GM12878 (cell line): ENCODE measurements around the gene ZNF324. TPM values are rescaled to one million over a fixed set of nuclear protein-coding genes. Genes with fewer than 3 reads are reported as not detected.

ENCODE experiments used
- ATAC-seq: fragments of 200-7000 bp; cut with Tn5 transposase; 3 replicates; pipeline ENCODE4 v1.9.1; 2020; ENCODE audit warnings: mild to moderate bottlenecking, moderate library complexity
- BruUV-seq: library from RNA; stranded (reverse); fragments of 400-500 nt; replicated peaks from 2 replicates; lab custom pipeline; 2021; lab: Mats Ljungman, UMichigan
- CTCF ChIA-PET: fragments of 300-600 bp; sonication (Branson Sonifier 250); formaldehyde crosslinking; extraction: SDS; loops from one replicate; lab custom pipeline; 2021; ENCODE audit warnings: inconsistent platforms; lab: Yijun Ruan, JAX
- POLR2A ChIA-PET: fragments of 350-600 bp; formaldehyde crosslinking; extraction: SDS; loops from one replicate; lab custom pipeline; 2021; ENCODE audit warnings: inconsistent platforms; lab: Charles Lee
- RAD21 ChIA-PET: fragments of 300-600 bp; sonication (Branson Sonifier 250); formaldehyde crosslinking; loops from one replicate; lab custom pipeline; 2023; ENCODE audit warnings: antibody characterized with exemption; ENCODE audit not compliant: unreplicated experiment; lab: Charles Lee
- SMC1A ChIA-PET: fragments of 300-600 bp; sonication (Branson Sonifier 250); formaldehyde crosslinking; loops from one replicate; lab custom pipeline; 2023; ENCODE audit not compliant: unreplicated experiment, uncharacterized antibody; lab: Charles Lee
- DNase-seq: peaks from one replicate; pipeline ENCODE4 v3.0.0-alpha.2; 2011; ENCODE audit warnings: low read depth, low spot score
- FAIRE-seq: peaks from 3 replicates; lab custom pipeline; 2011; peaks lifted over from hg19 to GRCh38; lab: Jason Lieb, UNC
- H2AFZ ChIP-seq: 2 replicates; pipeline ENCODE4 v1.6.0; 2011; ENCODE audit warnings: low read depth, low read length, control low read depth; ENCODE audit not compliant: control insufficient read depth
- H3K27ac ChIP-seq: 2 replicates; pipeline ENCODE4 v1.5.1; 2011; ENCODE audit warnings: control low read depth; ENCODE audit not compliant: control insufficient read depth, insufficient read depth
- H3K27me3 ChIP-seq, 2 experiments: replicated peaks in 1 of 2; 2 replicates each; pipeline versions ENCODE4 v1.6.0 to v1.6.1; 2011; ENCODE audit warnings: low read length in 1 of 2; ENCODE audit not compliant: control insufficient read depth in 2 of 2, insufficient read depth in 2 of 2
- H3K36me3 ChIP-seq, 2 experiments: 2 replicates each; pipeline ENCODE4 v1.5.1; 2011; ENCODE audit warnings: low read length in 1 of 2; ENCODE audit not compliant: control insufficient read depth in 2 of 2, insufficient read depth in 2 of 2
- H3K4me1 ChIP-seq: 2 replicates; pipeline ENCODE4 v1.6.1; 2011; ENCODE audit warnings: mild to moderate bottlenecking, low read length, moderate library complexity, mixed read lengths; ENCODE audit not compliant: control insufficient read depth, insufficient read depth
- H3K4me2 ChIP-seq: 2 replicates; pipeline ENCODE4 v1.6.0; 2011; ENCODE audit warnings: control low read depth; ENCODE audit not compliant: control insufficient read depth, insufficient read depth
- H3K4me3 ChIP-seq: fragments of 200-600 bp; sonication (generic); 2 replicates; pipeline ENCODE4 v1.5.1; 2016
- H3K79me2 ChIP-seq: 2 replicates; pipeline ENCODE4 v1.6.0; 2011; ENCODE audit warnings: low read length; ENCODE audit not compliant: control insufficient read depth, insufficient read depth
- H3K9ac ChIP-seq: 2 replicates; pipeline ENCODE4 v1.8.0; 2011; ENCODE audit warnings: low read length, control low read depth, mixed read lengths; ENCODE audit not compliant: control insufficient read depth, insufficient read depth
- H3K9me3 ChIP-seq: replicated peaks from 3 replicates; pipeline ENCODE4 v1.5.1; 2011; ENCODE audit warnings: mild to moderate bottlenecking, low read length; ENCODE audit not compliant: control insufficient read depth, insufficient read depth
- H4K20me1 ChIP-seq: 2 replicates; pipeline ENCODE4 v1.6.0; 2011; ENCODE audit not compliant: control insufficient read depth, insufficient read depth
- EP300 ChIP-seq, 2 experiments: fragments of 150-350 bp in 1 of 2; IDR thresholded peaks; 2 replicates each; pipeline ENCODE4 v1.6.1; 2011 to 2012; ENCODE audit warnings: low read depth in 2 of 2, low read length in 2 of 2, borderline replicate concordance in 1 of 2, improper control_type of control experiment in 1 of 2, inconsistent platforms in 1 of 2; ENCODE audit not compliant: control insufficient read depth in 1 of 2
- IRF3 ChIP-seq: fragments of 450-650 bp; IDR thresholded peaks from 2 replicates; pipeline ENCODE4 v1.6.1; 2014; ENCODE audit warnings: mild to moderate bottlenecking
- JUNB ChIP-seq: IDR thresholded peaks from 2 replicates; pipeline ENCODE4 v1.6.1; 2016; ENCODE audit warnings: antibody characterized with exemption, mild to moderate bottlenecking
- NRF1 ChIP-seq: conservative IDR thresholded peaks from 2 replicates; pipeline ENCODE4 v1.6.1; 2011; ENCODE audit warnings: mild to moderate bottlenecking, low read depth, low read length, improper control_type of control experiment
- POLR2AphosphoS5 ChIP-seq: IDR thresholded peaks from 2 replicates; pipeline ENCODE4 v1.6.1; 2011; ENCODE audit warnings: mild to moderate bottlenecking, low read length, inconsistent platforms
- RAD51 ChIP-seq: fragments of 450-650 bp; IDR thresholded peaks from 2 replicates; pipeline ENCODE4 v1.6.1; 2016; ENCODE audit warnings: moderate library complexity, mild to moderate bottlenecking, inconsistent platforms
- SUZ12 ChIP-seq: fragments of 200-600 bp; sonication (generic); IDR thresholded peaks from one replicate; pipeline ENCODE4 v1.6.1; 2018; ENCODE audit warnings: antibody characterized with exemption, mild to moderate bottlenecking; ENCODE audit not compliant: unreplicated experiment
- USF1 ChIP-seq: IDR thresholded peaks from 2 replicates; pipeline ENCODE4 v1.6.1; 2011; ENCODE audit warnings: borderline replicate concordance, low read depth, mild to moderate bottlenecking, moderate library complexity, mixed read lengths, low read length; ENCODE audit not compliant: insufficient read depth; ENCODE audit errors: extremely low read length
- WRNIP1 ChIP-seq: IDR thresholded peaks from 2 replicates; pipeline ENCODE4 v1.6.1; 2011; ENCODE audit warnings: low read depth, low read length, improper control_type of control experiment, borderline replicate concordance
- WGBS: methylation state at CpG from one replicate; pipeline ENCODE4 v1.1.6; 2016; ENCODE audit warnings: low lambda C conversion rate; ENCODE audit not compliant: insufficient replicate concordance, insufficient coverage; ENCODE audit errors: missing lambda C conversion rate; 5-methylcytosine and 5-hydroxymethylcytosine counted together
- in situ Hi-C: fragments of 300-500 bp; cut with MboI; formaldehyde crosslinking; loops from 9 replicates; pipeline ENCODE4 v1.14.3; 2018; ENCODE audit warnings: mixed read lengths
- intact Hi-C: fragments of 100-400 bp; cut with micrococcal nuclease; formaldehyde crosslinking; loops from one replicate; pipeline ENCODE4 v1.14.2; 2022; ENCODE audit not compliant: unreplicated experiment
- polyA plus RNA-seq, 11 experiments: library from polyadenylated mRNA; depleted of rRNA in 4 of 11; unstranded in 6 of 11; stranded (reverse) in 5 of 11; fragments of >200 nt; fragmentation: Nextera tagmentation in 4 of 11; fragmentation: Illumina TruSeq in 1 of 11; extraction: Ambion mirVana in 4 of 11; extraction: Trizol in 1 of 11; gene quantifications; 1 replicate in 1 of 11; 2 replicates in 10 of 11; pipeline versions ENCODE4 v1.2.1 to v1.2.3, GENCODE V29; 2011 to 2016; ENCODE audit warnings: inconsistent platforms in 2 of 11, missing spikeins in 2 of 11, low read depth in 1 of 11
- total RNA-seq, 4 experiments: library from RNA; depleted of rRNA in 3 of 4; stranded (reverse); fragments of >200 nt in 3 of 4; fragmentation: Illumina TruSeq in 1 of 4; extraction: Trizol in 1 of 4; gene quantifications; 2 replicates each; pipeline versions ENCODE4 v1.2.1 to v1.2.3, GENCODE V29; 2013 to 2021
- TF ChIP-seq, protein P1 (sequence below): fragments of 450-650 bp; IDR thresholded peaks from 2 replicates; pipeline ENCODE4 v1.6.1; 2017; ENCODE audit warnings: mild to moderate bottlenecking

Gene ZNF324
- total and polyA plus RNA-seq, 10 of the 15 experiments (the other 5 are each of a cell fraction or from before 2014, with no cell fraction given) = 0.71 to 13.9 (median 7.0) TPM

- POLR2A ChIA-PET = interaction anchor here (0.6 to 1.9 kb wide), 9 partner anchors 22 to 66 kb away, joined by 3 to 14 read pairs (median 3); partner anchors contain the start of genes CHMP2A and TRIM28
- no peak for DNase-seq
- no peaks in the 10 kb centered on the region for H3K27me3 ChIP-seq
- TF ChIP-seq IRF3 = no peak
- TF ChIP-seq JUNB = no peak
- H3K4me3 ChIP-seq = peak overlapping the region; percentile 72
- no peak overlapping the region for H2AFZ ChIP-seq
- H3K9ac ChIP-seq = peak overlapping the region; percentile 89
- H3K9me3 ChIP-seq = no peaks in the 10 kb centered on the region
- H3K4me1 ChIP-seq = peaks cover 23% of the 10 kb centered on the region
- no TSS peak for BruUV-seq
- ATAC-seq = no peak
- H4K20me1 ChIP-seq = no peaks in the 10 kb centered on the region
- RAD21 ChIA-PET = interaction anchor here (0.8 to 1.6 kb wide), 3 partner anchors 15 to 65 kb away, joined by 4 to 16 read pairs (median 6); no protein-coding TSS in a partner anchor
- H3K4me2 ChIP-seq = peak overlapping the region; percentile 96
- intact Hi-C loops (loop anchor here (2.0 to 5.0 kb wide), 2 partner anchors 44 to 187 kb away; partner anchors contain the start of genes UBE2M and ZSCAN22), in situ Hi-C loops (no loop called here)
- H3K27ac ChIP-seq = peak overlapping the region; percentile 91
- FAIRE-seq = no peak
- CTCF ChIA-PET = interaction anchor here (0.6 to 2.0 kb wide), 13 partner anchors 14 to 653 kb away, joined by 3 to 22 read pairs (median 4); partner anchors contain the start of genes CHMP2A, MZF1 and TRIM28
- H3K79me2 ChIP-seq = peaks cover 39% of the 10 kb centered on the region
- 17% methylated on average over 3 of the region's 3 CpGs for WGBS
- H3K36me3 ChIP-seq = peaks cover 0 to 8% of the 10 kb centered on the region in 2 experiments; a peak in 3 of 4 replicates
- SMC1A ChIA-PET = interaction anchor here (1.0 to 1.2 kb wide), 4 partner anchors 24 to 70 kb away, joined by 3 to 4 read pairs (median 4); no protein-coding TSS in a partner anchor
Observed at GRCh38 chr19:58514564-58515022, 47.7 kb downstream of the ZNF324 start.

GRCh38 chr19:58515259-58515658 is 48.4 kb downstream of the ZNF324 start:
- H3K4me3 ChIP-seq = peak overlapping the region; percentile 72
- ChIA-PET CTCF (interaction anchor here (1.4 to 1.7 kb wide), 2 partner anchors 168 to 206 kb away, joined by 4 to 6 read pairs; no protein-coding TSS in a partner anchor), SMC1A (interaction anchor here (0.6 kb wide), 1 partner anchor 1220 kb away, joined by 3 read pairs; no protein-coding TSS in a partner anchor), POLR2A (interaction anchor here (0.7 to 1.9 kb wide), 3 partner anchors 40 to 56 kb away, joined by 3 to 6 read pairs (median 3); partner anchors contain the start of gene CHMP2A), RAD21 (no interaction called here)
- in situ Hi-C loops (no loop called here), intact Hi-C loops (loop anchor here (2.0 to 5.0 kb wide), 2 partner anchors 44 to 188 kb away; partner anchors contain the start of genes UBE2M and ZSCAN22)
- FAIRE-seq = no peak
- H3K9me3 ChIP-seq = no peaks in the 10 kb centered on the region
- no peaks in the 10 kb centered on the region for H3K27me3 ChIP-seq
- DNase-seq = no peak
- peaks cover 20% of the 10 kb centered on the region for H3K4me1 ChIP-seq
- TSS peak; percentile 74 for BruUV-seq
- no peak overlapping the region for H3K27ac ChIP-seq
- no peak overlapping the region for H3K9ac ChIP-seq
- no peaks in the 10 kb centered on the region for H4K20me1 ChIP-seq
- peaks cover 39% of the 10 kb centered on the region for H3K79me2 ChIP-seq
- peak overlapping the region; percentile 44; the same call in 1 of the 2 replicates for H3K4me2 ChIP-seq
- no peak for ATAC-seq
- H2AFZ ChIP-seq = no peak overlapping the region
- peaks cover 0 to 8% of the 10 kb centered on the region in 2 experiments; a peak in 3 of 4 replicates for H3K36me3 ChIP-seq
- 82% methylated on average over 2 of the region's 2 CpGs for WGBS
- TF ChIP-seq, protein P1, sequence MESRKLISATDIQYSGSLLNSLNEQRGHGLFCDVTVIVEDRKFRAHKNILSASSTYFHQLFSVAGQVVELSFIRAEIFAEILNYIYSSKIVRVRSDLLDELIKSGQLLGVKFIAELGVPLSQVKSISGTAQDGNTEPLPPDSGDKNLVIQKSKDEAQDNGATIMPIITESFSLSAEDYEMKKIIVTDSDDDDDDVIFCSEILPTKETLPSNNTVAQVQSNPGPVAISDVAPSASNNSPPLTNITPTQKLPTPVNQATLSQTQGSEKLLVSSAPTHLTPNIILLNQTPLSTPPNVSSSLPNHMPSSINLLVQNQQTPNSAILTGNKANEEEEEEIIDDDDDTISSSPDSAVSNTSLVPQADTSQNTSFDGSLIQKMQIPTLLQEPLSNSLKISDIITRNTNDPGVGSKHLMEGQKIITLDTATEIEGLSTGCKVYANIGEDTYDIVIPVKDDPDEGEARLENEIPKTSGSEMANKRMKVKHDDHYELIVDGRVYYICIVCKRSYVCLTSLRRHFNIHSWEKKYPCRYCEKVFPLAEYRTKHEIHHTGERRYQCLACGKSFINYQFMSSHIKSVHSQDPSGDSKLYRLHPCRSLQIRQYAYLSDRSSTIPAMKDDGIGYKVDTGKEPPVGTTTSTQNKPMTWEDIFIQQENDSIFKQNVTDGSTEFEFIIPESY = no peak
- TF ChIP-seq RAD51 (no peak), EP300 (IDR thresholded peaks at IDR 0.05; ENCODE audit: borderline replicate concordance in 1 of 2, control insufficient read depth in 1 of 2, low read depth in 2 of 2, low read length in 2 of 2) (no peak), NRF1 (no peak), WRNIP1 (no peak), SUZ12 (no peak), POLR2AphosphoS5 (no peak), USF1 (no peak)
